ENCODE measurements around the gene ALDH1A2.

Gene ALDH1A2

GRCh38 chr15:58108117-58108516, 42.6 kb upstream of the ALDH1A2 start:
- no peaks in the 10 kb centered on the region for H3K4me1 ChIP-seq (ENCODE audit: control insufficient read depth, low read length)
- no peak overlapping the region for H3K27ac ChIP-seq (ENCODE audit: low read depth, low read length)
- H3K36me3 ChIP-seq (ENCODE audit: control insufficient read depth, low read length): no peaks in the 10 kb centered on the region
- TF ChIP-seq CTCF (IDR thresholded peaks at IDR 0.05; ENCODE audit: low read depth, low read length, poor library complexity, severe bottlenecking): no peak
- no peak for TF ChIP-seq EZH2phosphoT487 (IDR thresholded peaks at IDR 0.05; ENCODE audit: borderline replicate concordance, low read length)
- no peaks in the 10 kb centered on the region for H3K27me3 ChIP-seq (ENCODE audit: control insufficient read depth, low read length)
- H4K20me1 ChIP-seq (ENCODE audit: control insufficient read depth, insufficient read depth, low read depth, low read length): no peaks in the 10 kb centered on the region
- H3K9me3 ChIP-seq (ENCODE audit: control insufficient read depth, insufficient read depth, low read length): 0 out of 2 replicates have a peak, but pooled peaks cover 2% of the 10 kb centered on the region
- H3F3A ChIP-seq (ENCODE audit: control insufficient read depth, insufficient read depth): no peaks in the 10 kb centered on the region
- no peaks in the 10 kb centered on the region for H3K9me2 ChIP-seq (replicated peaks; ENCODE audit: control insufficient read depth, low read length)
- no peak overlapping the region for H3K4me2 ChIP-seq (ENCODE audit: low read length)
- H3K79me2 ChIP-seq (ENCODE audit: control insufficient read depth, low read length): no peaks in the 10 kb centered on the region
- H3K4me3 ChIP-seq (ENCODE audit: low read length): no peak overlapping the region

GRCh38 chr15:58103482-58103881, 38.0 kb upstream of the ALDH1A2 start:
- Histone ChIP-seq H3K27ac (ENCODE audit: low read depth, low read length) (no peak overlapping the region), H4K20me1 (ENCODE audit: control insufficient read depth, insufficient read depth, low read depth, low read length) (no peaks in the 10 kb centered on the region), H3K9me3 (ENCODE audit: control insufficient read depth, insufficient read depth, low read length) (no peaks in the 10 kb centered on the region), H3K4me2 (ENCODE audit: low read length) (no peak overlapping the region), H3K36me3 (ENCODE audit: control insufficient read depth, low read length) (no peaks in the 10 kb centered on the region), H3K79me2 (ENCODE audit: control insufficient read depth, low read length) (no peaks in the 10 kb centered on the region), H3K4me1 (ENCODE audit: control insufficient read depth, low read length) (no peaks in the 10 kb centered on the region), H3K4me3 (ENCODE audit: low read length) (no peak overlapping the region), H3K9me2 (replicated peaks; ENCODE audit: control insufficient read depth, low read length) (no peaks in the 10 kb centered on the region), H3F3A (ENCODE audit: control insufficient read depth, insufficient read depth) (no peaks in the 10 kb centered on the region), H3K27me3 (ENCODE audit: control insufficient read depth, low read length) (no peaks in the 10 kb centered on the region)
- no peak for TF ChIP-seq CTCF (IDR thresholded peaks at IDR 0.05; ENCODE audit: low read depth, low read length, poor library complexity, severe bottlenecking)
- no peak for TF ChIP-seq EZH2phosphoT487 (IDR thresholded peaks at IDR 0.05; ENCODE audit: borderline replicate concordance, low read length)

GRCh38 chr15:58096529-58097084, 31.1 kb upstream of the ALDH1A2 start:
- H3F3A ChIP-seq (ENCODE audit: control insufficient read depth, insufficient read depth): no peaks in the 10 kb centered on the region
- H3K27ac ChIP-seq (ENCODE audit: low read depth, low read length): no peak overlapping the region
- H4K20me1 ChIP-seq (ENCODE audit: control insufficient read depth, insufficient read depth, low read depth, low read length): no peaks in the 10 kb centered on the region
- H3K4me3 ChIP-seq (ENCODE audit: low read length): no peak overlapping the region
- no peak for TF ChIP-seq CTCF (IDR thresholded peaks at IDR 0.05; ENCODE audit: low read depth, low read length, poor library complexity, severe bottlenecking)
- no peak for TF ChIP-seq EZH2phosphoT487 (IDR thresholded peaks at IDR 0.05; ENCODE audit: borderline replicate concordance, low read length)
- H3K4me2 ChIP-seq (ENCODE audit: low read length): no peak overlapping the region
- H3K27me3 ChIP-seq (ENCODE audit: control insufficient read depth, low read length): no peaks in the 10 kb centered on the region
- no peaks in the 10 kb centered on the region for H3K9me2 ChIP-seq (replicated peaks; ENCODE audit: control insufficient read depth, low read length)
- H3K9me3 ChIP-seq (ENCODE audit: control insufficient read depth, insufficient read depth, low read length): no peaks in the 10 kb centered on the region
- H3K4me1 ChIP-seq (ENCODE audit: control insufficient read depth, low read length): no peaks in the 10 kb centered on the region
- H3K79me2 ChIP-seq (ENCODE audit: control insufficient read depth, low read length): no peaks in the 10 kb centered on the region
- H3K36me3 ChIP-seq (ENCODE audit: control insufficient read depth, low read length): no peaks in the 10 kb centered on the region
